Stimulated activated CD4-positive, alpha-beta T cell treated with anti-CD3 and anti-CD28 coated beads, Interleukin-15, amount 100 ng/mL, for 48 hours (primary cell): Measurements from ENCODE around the gene PRAME.
"Not testable (repeated sequence)": the region's sequence is repeated elsewhere in the genome, so short reads cannot be mapped to it uniquely, and the experiment has no call there.

Experiments used
- DNase-seq, 2 donors: peaks; one replicate each; pipeline ENCODE4 v3.0.0-alpha.2; 2020; ENCODE audit warnings: low read depth in 2 of 2

PRAME gene

GRCh38 chr22:22521631-22522030 lies 37.4 kb downstream of the PRAME start:
- no peak for DNase-seq

- no peak for DNase-seq
Measured at GRCh38 chr22:22520667-22521602, 38.1 kb downstream of the PRAME start.

- DNase-seq: no peak
Measured at GRCh38 chr22:22520020-22520656, 38.9 kb downstream of the PRAME start, which contains the start of gene ZNF280A. ZNF280A (minus strand) TSS chr22:22520270; CDS start chr22:22515630, 4,640 bp downstream.

GRCh38 chr22:22519591-22519990 lies 39.5 kb downstream of the PRAME start:
- no peak for DNase-seq

GRCh38 chr22:22516992-22517391 lies 42.1 kb downstream of the PRAME start:
- DNase-seq: no peak

- DNase-seq: no peak
Measured at GRCh38 chr22:22515890-22516289, 43.2 kb downstream of the PRAME start.

- not testable (repeated sequence) for DNase-seq
Measured at GRCh38 chr22:22514431-22514830, 44.6 kb downstream of the PRAME start.

GRCh38 chr22:22513619-22514018 lies 45.4 kb downstream of the PRAME start:
- no peak for DNase-seq

- no peak for DNase-seq
Measured at GRCh38 chr22:22512951-22513350, 46.1 kb downstream of the PRAME start.

GRCh38 chr22:22510833-22511232 lies 48.2 kb downstream of the PRAME start:
- DNase-seq: not testable (repeated sequence)

GRCh38 chr22:22509912-22510311 lies 49.2 kb downstream of the PRAME start:
- not testable (repeated sequence) for DNase-seq

GRCh38 chr22:22508274-22509176 lies 50.5 kb downstream of the PRAME start, which contains the start of gene ZNF280B:
ZNF280B (minus strand) TSS chr22:22508742; CDS start chr22:22489398, 19,344 bp downstream.
- peak; percentile 72 to 80 for DNase-seq

GRCh38 chr22:22507743-22508273 lies 51.3 kb downstream of the PRAME start:
- DNase-seq: no peak

- DNase-seq: no peak
Measured at GRCh38 chr22:22506736-22507135, 52.3 kb downstream of the PRAME start.

- DNase-seq: no peak
Measured at GRCh38 chr22:22498267-22498666, 60.8 kb downstream of the PRAME start.
